ENCODE data around the gene TMEM207. TPM values are rescaled to one million over a fixed set of nuclear protein-coding genes. Genes with fewer than 3 reads are reported as not detected.
"Not testable (repeated sequence)": the region's sequence is repeated elsewhere in the genome, so short reads cannot be mapped to it uniquely, and the experiment has no call there.

TMEM207 gene
- not detected for polyA plus RNA-seq (ENCODE audit: insufficient read length)

GRCh38 chr3:190449801-190450200 lies at the start of gene TMEM207:
TSS of gene TMEM207 (minus strand) at chr3:190449901. CDS start at chr3:190449809, 92 bp downstream.
- DNase-seq (ENCODE audit: low read depth), result no peak

- no peak for DNase-seq (ENCODE audit: low read depth)
These were observed 49.4 kb upstream of the TMEM207 start for GRCh38 chr3:190499122-190499521.

GRCh38 chr3:190498293-190498692 lies 48.6 kb upstream of the TMEM207 start:
- no peak for DNase-seq (ENCODE audit: low read depth)

- DNase-seq (ENCODE audit: low read depth), result no peak
These were observed 48.1 kb upstream of the TMEM207 start for GRCh38 chr3:190497811-190498210.

- DNase-seq (ENCODE audit: low read depth), result no peak
These were observed 47.2 kb upstream of the TMEM207 start for GRCh38 chr3:190496859-190497258.

GRCh38 chr3:190495796-190496195 lies 46.1 kb upstream of the TMEM207 start:
- DNase-seq (ENCODE audit: low read depth), result no peak

- no peak for DNase-seq (ENCODE audit: low read depth)
These were observed 45.7 kb upstream of the TMEM207 start for GRCh38 chr3:190495354-190495753.

- DNase-seq (ENCODE audit: low read depth), result no peak
These were observed 45.2 kb upstream of the TMEM207 start for GRCh38 chr3:190494907-190495306.

GRCh38 chr3:190492966-190493365 lies 43.3 kb upstream of the TMEM207 start:
- no peak for DNase-seq (ENCODE audit: low read depth)

GRCh38 chr3:190492129-190492528 lies 42.4 kb upstream of the TMEM207 start:
- no peak for DNase-seq (ENCODE audit: low read depth)

- no peak for DNase-seq (ENCODE audit: low read depth)
These were observed 41.9 kb upstream of the TMEM207 start for GRCh38 chr3:190491533-190492054.

GRCh38 chr3:190486908-190487607 lies 37.4 kb upstream of the TMEM207 start:
- DNase-seq (ENCODE audit: low read depth), result no peak

- no peak for DNase-seq (ENCODE audit: low read depth)
These were observed 36.8 kb upstream of the TMEM207 start for GRCh38 chr3:190486533-190486864.

- DNase-seq (ENCODE audit: low read depth), result no peak
These were observed 36.3 kb upstream of the TMEM207 start for GRCh38 chr3:190485830-190486532.

GRCh38 chr3:190481779-190482178 lies 32.1 kb upstream of the TMEM207 start:
- no peak for DNase-seq (ENCODE audit: low read depth)

- DNase-seq (ENCODE audit: low read depth), result not testable (repeated sequence)
These were observed 23.6 kb upstream of the TMEM207 start for GRCh38 chr3:190473261-190473660.

GRCh38 chr3:190467922-190468321 lies 18.2 kb upstream of the TMEM207 start:
- DNase-seq (ENCODE audit: low read depth), result no peak

GRCh38 chr3:190458040-190458439 lies 8.3 kb upstream of the TMEM207 start:
- no peak for DNase-seq (ENCODE audit: low read depth)

- no peak for DNase-seq (ENCODE audit: low read depth)
These were observed 7.1 kb upstream of the TMEM207 start for GRCh38 chr3:190456770-190457169.

GRCh38 chr3:190455828-190456227 lies 6.1 kb upstream of the TMEM207 start:
- DNase-seq (ENCODE audit: low read depth), result no peak

GRCh38 chr3:190448256-190448655 lies 1.4 kb downstream of the TMEM207 start:
- DNase-seq (ENCODE audit: low read depth), result no peak

- no peak for DNase-seq (ENCODE audit: low read depth)
These were observed 3.0 kb downstream of the TMEM207 start for GRCh38 chr3:190446573-190447279.

All from forelimb muscle (tissue), 1 donor.